B cell (primary cell): ENCODE measurements around the gene ARPP21. TPM values are rescaled to one million over a fixed set of nuclear protein-coding genes. Genes with fewer than 3 reads are reported as not detected.

ENCODE experiments used
- ATAC-seq: fragments of 200-7000 bp; cut with Tn5 transposase; one replicate; pipeline ENCODE4 v1.10.0; 2021; ENCODE audit warnings: low read depth, mild to moderate bottlenecking, moderate number of reproducible peaks, moderate library complexity
- CTCF ChIA-PET: fragments of 350-600 bp; sonication (Branson Sonifier 250); formaldehyde crosslinking; loops from one replicate; lab custom pipeline; 2021; ENCODE audit warnings: antibody characterized with exemption, inconsistent platforms; lab: Charles Lee
- POLR2A ChIA-PET: fragments of 350-600 bp; sonication (Branson Sonifier 250); formaldehyde crosslinking; loops from one replicate; lab custom pipeline; 2021; ENCODE audit warnings: antibody characterized with exemption; lab: Charles Lee
- DNase-seq: peaks from one replicate; pipeline ENCODE4 v3.0.0; 2013
- H2AFZ ChIP-seq: 2 replicates; pipeline ENCODE4 v1.6.1; 2012; ENCODE audit warnings: mild to moderate bottlenecking, low read depth, low read length; ENCODE audit not compliant: insufficient read depth, poor library complexity, severe bottlenecking
- H3K27ac ChIP-seq, 2 donors: 1 replicate in 1 of 2; 2 replicates in 1 of 2; pipeline ENCODE4 v1.5.1; 2012 to 2013; ENCODE audit warnings: low read length in 2 of 2, mild to moderate bottlenecking in 2 of 2, moderate library complexity in 1 of 2
- H3K27me3 ChIP-seq, 4 experiments: fragments of 200-600 bp in 1 of 4; sonication (generic) in 1 of 4; replicated peaks in 1 of 4; 1 replicate in 2 of 4; 2 replicates in 2 of 4; pipeline versions ENCODE4 v1.6.1 to v1.7.0; 2013 to 2016; ENCODE audit warnings: low read length in 3 of 4, mild to moderate bottlenecking in 2 of 4, mixed read lengths in 1 of 4, moderate library complexity in 1 of 4; ENCODE audit not compliant: insufficient read depth in 4 of 4, control insufficient read depth in 3 of 4; ENCODE audit errors: control extremely low read depth in 1 of 4
- H3K36me3 ChIP-seq, 2 experiments: replicated peaks in 1 of 2; 1 replicate in 1 of 2; 2 replicates in 1 of 2; pipeline versions ENCODE4 v1.6.1 to v1.7.1; 2013; ENCODE audit warnings: low read length in 1 of 2; ENCODE audit not compliant: insufficient read depth in 2 of 2, control insufficient read depth in 1 of 2; ENCODE audit errors: control extremely low read depth in 1 of 2, extremely low read depth in 1 of 2
- H3K4me1 ChIP-seq, 2 donors: fragments of 200-600 bp in 1 of 2; sonication (generic) in 1 of 2; 1 replicate in 1 of 2; 2 replicates in 1 of 2; pipeline versions ENCODE4 v1.5.1 to v1.6.1; 2013 to 2017; ENCODE audit warnings: low read length in 2 of 2; ENCODE audit not compliant: control insufficient read depth in 2 of 2, insufficient read depth in 2 of 2
- H3K4me2 ChIP-seq: replicated peaks from 2 replicates; pipeline ENCODE3; 2012; ENCODE audit warnings: mild to moderate bottlenecking, low read depth, low read length; ENCODE audit not compliant: poor library complexity, severe bottlenecking
- H3K4me3 ChIP-seq, 5 experiments: fragments of 200-600 bp in 1 of 5; sonication (generic) in 1 of 5; 1 replicate in 3 of 5; 2 replicates in 2 of 5; pipeline versions ENCODE4 v1.5.1 to v1.7.0; 2011 to 2016; ENCODE audit warnings: low read length in 4 of 5, mild to moderate bottlenecking in 4 of 5, low read depth in 2 of 5, control low read depth in 1 of 5, moderate library complexity in 1 of 5; ENCODE audit not compliant: insufficient read depth in 1 of 5; ENCODE audit errors: control extremely low read depth in 1 of 5, extremely low read depth in 1 of 5
- H3K79me2 ChIP-seq: fragments of 200-600 bp; sonication (generic); one replicate; pipeline ENCODE4 v1.6.0; 2016; ENCODE audit warnings: low read length; ENCODE audit not compliant: control insufficient read depth, insufficient read depth
- H3K9ac ChIP-seq: fragments of 200-600 bp; sonication (generic); 2 replicates; pipeline ENCODE4 v1.6.1; 2017; ENCODE audit warnings: mild to moderate bottlenecking, low read length, moderate library complexity
- H3K9me3 ChIP-seq, 3 donors: one replicate each; pipeline versions ENCODE4 v1.6.1 to v1.7.1; 2013; ENCODE audit warnings: low read length in 2 of 3; ENCODE audit not compliant: control insufficient read depth in 2 of 3, insufficient read depth in 1 of 3; ENCODE audit errors: control extremely low read depth in 1 of 3
- H4K20me1 ChIP-seq: 2 replicates; pipeline ENCODE4 v1.6.0; 2012; ENCODE audit warnings: mild to moderate bottlenecking, low read length; ENCODE audit not compliant: insufficient read depth, control insufficient read depth, poor library complexity, severe bottlenecking
- H3K27ac Mint-ChIP-seq: one replicate; pipeline ENCODE4 v1.8.0; 2021; ENCODE audit warnings: mixed read lengths
- H3K27me3 Mint-ChIP-seq: one replicate; pipeline ENCODE4 v1.8.0; 2021; ENCODE audit warnings: mixed read lengths
- H3K4me1 Mint-ChIP-seq: one replicate; pipeline ENCODE4 v1.8.0; 2021; ENCODE audit warnings: mixed read lengths
- H3K4me3 Mint-ChIP-seq: one replicate; pipeline ENCODE4 v1.8.0; 2021; ENCODE audit warnings: mixed read lengths
- H3K9me3 Mint-ChIP-seq: one replicate; pipeline ENCODE4 v1.8.0; 2022; ENCODE audit warnings: mixed read lengths; ENCODE audit not compliant: insufficient read depth
- CTCF ChIP-seq: fragments of 200-600 bp; IDR thresholded peaks from one replicate; pipeline ENCODE4 v1.8.0; 2022; ENCODE audit warnings: antibody characterized with exemption, mild to moderate bottlenecking
- EZH2 ChIP-seq: IDR thresholded peaks from 2 replicates; pipeline ENCODE4 v1.6.1; 2012; ENCODE audit warnings: borderline replicate concordance, low read depth, mild to moderate bottlenecking, moderate library complexity, low read length; ENCODE audit not compliant: insufficient read depth, poor library complexity, severe bottlenecking
- WGBS: methylation state at CpG from one replicate; pipeline ENCODE4 v1.1.5; 2013; ENCODE audit warnings: missing lambda C conversion rate; ENCODE audit not compliant: insufficient coverage; 5-methylcytosine and 5-hydroxymethylcytosine counted together
- intact Hi-C: fragments of 100-400 bp; cut with micrococcal nuclease; formaldehyde crosslinking; loops from one replicate; pipeline ENCODE4 v1.10.0; 2022
- polyA plus RNA-seq: library from polyadenylated mRNA; depleted of rRNA; stranded (reverse); fragments of >200 nt; gene quantifications from 2 replicates; pipeline ENCODE4 v1.2.3, GENCODE V29; 2012
- total RNA-seq, 2 donors: library from RNA; stranded (reverse); fragments of 120-200 nt in 1 of 2; gene quantifications; 1 replicate in 1 of 2; 2 replicates in 1 of 2; pipeline versions ENCODE4 v1.2.3 to v1.2.4, GENCODE V29; 2013 to 2022

ARPP21 gene
- total and polyA plus RNA-seq, 2 donors (not counting 1 experiment from before 2014, with no cell fraction given), result 0.10 TPM; not detected in 1

- no peak overlapping the region for H3K4me2 ChIP-seq
- H2AFZ ChIP-seq, result no peak overlapping the region
- Mint-ChIP-seq H3K27ac (no peak overlapping the region), H3K27me3 (no peaks in the 10 kb centered on the region), H3K9me3 (no peaks in the 10 kb centered on the region), H3K4me3 (no peak overlapping the region), H3K4me1 (no peaks in the 10 kb centered on the region)
- no peak overlapping the region for H3K27ac ChIP-seq
- ATAC-seq, result no peak
- no peaks in the 10 kb centered on the region for H4K20me1 ChIP-seq
- no peaks in the 10 kb centered on the region for H3K27me3 ChIP-seq
- ChIA-PET POLR2A (no interaction called here), CTCF (no interaction called here)
- H3K4me1 ChIP-seq, result no peaks in the 10 kb centered on the region
- no peak for DNase-seq
- TF ChIP-seq CTCF (no peak), EZH2 (no peak)
- no peaks in the 10 kb centered on the region for H3K79me2 ChIP-seq
- intact Hi-C loops, result no loop called here
- H3K9me3 ChIP-seq, result no peaks in the 10 kb centered on the region
- WGBS, result 60% methylated on average over 1 of the region's 2 CpGs
- no peak overlapping the region for H3K4me3 ChIP-seq
- H3K9ac ChIP-seq, result no peak overlapping the region
- H3K36me3 ChIP-seq, result no peaks in the 10 kb centered on the region
These were observed 137.0 kb downstream of the ARPP21 start for GRCh38 chr3:35776346-35776745.

DNA sequence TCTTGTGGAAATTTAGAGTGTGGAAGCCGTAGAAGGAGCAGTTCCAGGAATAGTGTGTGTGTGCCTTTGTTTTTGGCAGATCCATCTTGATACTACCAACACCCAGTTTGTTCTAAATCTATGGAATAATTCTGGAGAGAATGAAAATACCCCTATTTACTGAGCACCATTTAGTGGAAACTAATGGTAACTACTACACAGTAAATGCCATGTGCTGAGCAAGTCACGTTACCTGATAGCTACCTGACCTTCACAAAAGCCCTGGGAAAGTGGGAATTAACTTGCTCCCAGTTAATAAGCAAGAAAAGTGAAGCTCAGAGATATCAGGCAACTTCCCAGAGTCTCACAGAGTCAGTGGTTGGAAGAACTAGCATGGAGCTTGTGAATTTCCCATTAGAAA is 137.7 kb downstream of the ARPP21 start:
- no peaks in the 10 kb centered on the region for H3K27me3 ChIP-seq
- TF ChIP-seq EZH2 (no peak), CTCF (no peak)
- Mint-ChIP-seq H3K27ac (no peak overlapping the region), H3K4me3 (no peak overlapping the region), H3K4me1 (no peaks in the 10 kb centered on the region), H3K27me3 (no peaks in the 10 kb centered on the region), H3K9me3 (no peaks in the 10 kb centered on the region)
- no peaks in the 10 kb centered on the region for H4K20me1 ChIP-seq
- CTCF ChIA-PET, result no interaction called here
- H2AFZ ChIP-seq, result no peak overlapping the region
- WGBS, result 80% methylated on average over 1 of the region's 2 CpGs
- no peaks in the 10 kb centered on the region for H3K36me3 ChIP-seq
- intact Hi-C loops, result no loop called here
- H3K9ac ChIP-seq, result no peak overlapping the region
- no peak overlapping the region for H3K4me3 ChIP-seq
- no peaks in the 10 kb centered on the region for H3K9me3 ChIP-seq
- DNase-seq (no peak), ATAC-seq (no peak)
- POLR2A ChIA-PET, result no interaction called here
- H3K79me2 ChIP-seq, result no peaks in the 10 kb centered on the region
- H3K4me1 ChIP-seq, result no peaks in the 10 kb centered on the region
- no peak overlapping the region for H3K27ac ChIP-seq
- H3K4me2 ChIP-seq, result no peak overlapping the region
